ENCODE measurements around the gene ACOT7.
A peak's percentile ranks its signal among the peaks of the same experiment; 100 is the strongest.

The ACOT7 gene

DNA sequence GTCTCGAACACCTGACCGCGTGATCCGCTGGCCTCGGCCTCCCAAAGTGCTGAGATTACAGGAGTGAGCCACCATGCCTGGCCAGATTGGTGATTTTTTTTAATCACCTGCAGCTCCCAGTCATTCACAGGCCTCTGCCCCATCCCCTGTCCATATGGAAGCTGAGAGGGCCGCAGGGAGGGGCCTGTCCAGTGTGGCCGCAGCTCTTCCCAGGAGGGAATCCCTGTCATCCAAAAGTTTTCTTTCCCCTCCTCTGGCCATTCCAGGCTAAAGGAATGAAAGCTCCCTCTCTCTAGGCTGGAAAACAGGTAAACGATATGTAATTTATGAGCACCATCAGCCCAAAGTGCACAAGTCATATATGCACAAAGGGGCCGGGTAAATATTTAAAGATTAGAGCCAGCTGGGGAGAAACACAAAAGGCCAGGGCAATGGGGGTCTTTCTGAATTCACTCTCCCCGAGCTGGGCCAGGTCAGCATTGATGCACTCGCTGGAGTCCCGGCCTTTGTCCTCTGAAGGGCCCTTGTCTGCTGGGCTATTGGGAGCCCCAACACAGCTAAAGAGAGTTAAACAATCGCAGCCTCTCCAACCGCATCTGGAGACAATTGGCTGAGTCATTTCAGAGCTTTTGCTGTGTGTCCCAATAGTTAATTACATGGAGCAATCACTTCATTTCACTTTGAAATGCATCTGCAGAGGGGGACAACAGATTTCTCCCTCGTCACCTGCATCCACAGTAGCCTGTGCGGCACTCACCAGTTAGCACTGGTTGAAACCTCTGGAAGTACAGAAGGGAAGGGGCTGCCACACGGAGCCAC, 153.4 kb downstream of the ACOT7 start:
- Histone ChIP-seq H3K9ac (ENCODE audit: low read depth in 1 of 2, low read length in 2 of 2) (no peak overlapping the region), H3K4me3 (ENCODE audit: low read length in 2 of 2) (no peak overlapping the region), H3K27ac (ENCODE audit: low read depth in 2 of 2, low read length in 2 of 2) (no peak overlapping the region), H3K4me1 (ENCODE audit: control insufficient read depth in 2 of 2, insufficient read depth in 2 of 2, low read length in 2 of 2) (peaks cover under 1 to 1% of the 10 kb centered on the region in 2 donors), H3K27me3 (ENCODE audit: control insufficient read depth in 2 of 2, insufficient read depth in 2 of 2, low read length in 2 of 2) (peaks cover 30 to 31% of the 10 kb centered on the region in 2 donors), H3K9me3 (ENCODE audit: control insufficient read depth in 2 of 2, low read length in 2 of 2) (no peaks in the 10 kb centered on the region), H3K36me3 (ENCODE audit: control insufficient read depth in 2 of 2, insufficient read depth in 2 of 2, low read length in 2 of 2) (no peaks in the 10 kb centered on the region)

DNA sequence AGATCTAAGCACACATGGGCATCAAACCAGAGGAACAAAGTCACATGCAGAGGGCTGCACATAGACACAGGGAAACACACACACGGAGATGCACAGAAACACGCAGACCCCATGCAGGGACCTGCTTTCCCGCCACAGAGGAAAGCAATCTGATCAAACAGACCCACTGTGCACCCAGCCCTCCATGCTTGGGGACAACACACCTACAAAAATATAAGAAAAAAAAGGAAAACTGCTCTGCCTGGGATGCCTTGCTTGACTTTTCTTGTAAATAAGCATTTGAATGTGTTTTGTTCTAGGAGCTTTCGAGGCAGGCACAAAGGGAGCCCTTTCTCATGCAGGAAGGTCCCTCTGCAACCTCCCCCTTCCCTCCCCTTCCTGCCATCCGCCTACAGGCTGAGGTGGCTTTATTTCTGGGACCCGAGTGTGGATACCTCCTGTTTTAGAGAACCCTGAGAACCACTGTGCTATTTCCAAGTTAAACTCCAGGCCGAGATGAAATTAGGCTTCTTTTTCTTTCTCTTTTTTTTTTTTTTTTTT, 154.3 kb downstream of the ACOT7 start:
- Histone ChIP-seq H3K27me3 (ENCODE audit: control insufficient read depth in 2 of 2, insufficient read depth in 2 of 2, low read length in 2 of 2) (peaks cover 27 to 31% of the 10 kb centered on the region in 2 donors), H3K9ac (ENCODE audit: low read depth in 1 of 2, low read length in 2 of 2) (no peak overlapping the region), H3K27ac (ENCODE audit: low read depth in 2 of 2, low read length in 2 of 2) (no peak overlapping the region), H3K4me3 (ENCODE audit: low read length in 2 of 2) (no peak overlapping the region), H3K36me3 (ENCODE audit: control insufficient read depth in 2 of 2, insufficient read depth in 2 of 2, low read length in 2 of 2) (no peaks in the 10 kb centered on the region), H3K4me1 (ENCODE audit: control insufficient read depth in 2 of 2, insufficient read depth in 2 of 2, low read length in 2 of 2) (peaks cover 9 to 10% of the 10 kb centered on the region in 2 donors), H3K9me3 (ENCODE audit: control insufficient read depth in 2 of 2, low read length in 2 of 2) (no peaks in the 10 kb centered on the region)

DNA sequence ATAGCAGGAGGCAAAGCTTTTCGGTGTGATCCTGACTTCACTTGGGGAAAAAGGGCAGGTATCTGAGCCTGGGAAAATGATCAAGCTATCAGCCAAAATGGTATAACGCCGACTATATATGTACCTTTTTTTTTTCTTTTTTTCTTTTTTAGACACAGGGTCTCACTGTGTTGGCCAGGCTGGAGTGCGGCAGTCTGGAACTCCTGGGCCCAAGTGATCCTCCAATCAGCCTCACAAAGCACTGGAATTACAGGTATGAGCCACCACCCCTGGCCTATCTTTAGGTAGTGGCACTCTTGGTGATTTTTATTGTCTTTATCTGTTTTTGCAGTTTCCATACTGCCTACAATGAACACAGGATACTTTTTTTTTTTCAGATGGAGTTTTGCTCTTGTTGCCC, 156.5 kb downstream of the ACOT7 start:
- H3K27me3 ChIP-seq (ENCODE audit: control insufficient read depth in 2 of 2, insufficient read depth in 2 of 2, low read length in 2 of 2), result peaks cover 17% of the 10 kb centered on the region in 2 donors
- no peak overlapping the region for H3K27ac ChIP-seq (ENCODE audit: low read depth in 2 of 2, low read length in 2 of 2)
- no peaks in the 10 kb centered on the region for H3K9me3 ChIP-seq (ENCODE audit: control insufficient read depth in 2 of 2, low read length in 2 of 2)
- no peak overlapping the region for H3K4me3 ChIP-seq (ENCODE audit: low read length in 2 of 2)
- no peak overlapping the region for H3K9ac ChIP-seq (ENCODE audit: low read depth in 1 of 2, low read length in 2 of 2)
- peaks cover 5 to 7% of the 10 kb centered on the region in 2 donors for H3K36me3 ChIP-seq (ENCODE audit: control insufficient read depth in 2 of 2, insufficient read depth in 2 of 2, low read length in 2 of 2)
- peaks cover 9 to 10% of the 10 kb centered on the region in 2 donors for H3K4me1 ChIP-seq (ENCODE audit: control insufficient read depth in 2 of 2, insufficient read depth in 2 of 2, low read length in 2 of 2)

DNA sequence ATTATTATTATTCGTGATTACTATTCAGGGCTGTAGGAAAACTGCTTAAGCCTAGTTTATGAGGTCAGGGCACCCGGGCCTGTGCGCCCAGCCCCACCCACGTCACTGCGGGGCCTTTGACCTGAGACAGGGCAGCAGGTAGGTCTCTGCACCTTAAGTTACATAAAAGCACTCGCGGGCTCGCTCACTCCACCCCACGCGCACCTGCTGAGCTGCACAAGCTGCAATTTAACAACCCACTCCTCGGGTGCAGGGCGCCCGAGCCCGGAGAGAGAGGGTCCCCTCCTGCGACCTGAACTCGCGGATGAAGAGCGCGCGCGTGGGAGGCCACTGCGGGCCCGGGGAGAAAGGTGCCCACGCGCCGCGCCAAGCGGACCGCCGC, 158.3 kb downstream of the ACOT7 start:
- H3K4me1 ChIP-seq (ENCODE audit: control insufficient read depth in 2 of 2, insufficient read depth in 2 of 2, low read length in 2 of 2), result peaks cover 9 to 10% of the 10 kb centered on the region in 2 donors
- H3K4me3 ChIP-seq (ENCODE audit: low read length in 2 of 2), result peak overlapping the region; percentile 70 to 83

DNA sequence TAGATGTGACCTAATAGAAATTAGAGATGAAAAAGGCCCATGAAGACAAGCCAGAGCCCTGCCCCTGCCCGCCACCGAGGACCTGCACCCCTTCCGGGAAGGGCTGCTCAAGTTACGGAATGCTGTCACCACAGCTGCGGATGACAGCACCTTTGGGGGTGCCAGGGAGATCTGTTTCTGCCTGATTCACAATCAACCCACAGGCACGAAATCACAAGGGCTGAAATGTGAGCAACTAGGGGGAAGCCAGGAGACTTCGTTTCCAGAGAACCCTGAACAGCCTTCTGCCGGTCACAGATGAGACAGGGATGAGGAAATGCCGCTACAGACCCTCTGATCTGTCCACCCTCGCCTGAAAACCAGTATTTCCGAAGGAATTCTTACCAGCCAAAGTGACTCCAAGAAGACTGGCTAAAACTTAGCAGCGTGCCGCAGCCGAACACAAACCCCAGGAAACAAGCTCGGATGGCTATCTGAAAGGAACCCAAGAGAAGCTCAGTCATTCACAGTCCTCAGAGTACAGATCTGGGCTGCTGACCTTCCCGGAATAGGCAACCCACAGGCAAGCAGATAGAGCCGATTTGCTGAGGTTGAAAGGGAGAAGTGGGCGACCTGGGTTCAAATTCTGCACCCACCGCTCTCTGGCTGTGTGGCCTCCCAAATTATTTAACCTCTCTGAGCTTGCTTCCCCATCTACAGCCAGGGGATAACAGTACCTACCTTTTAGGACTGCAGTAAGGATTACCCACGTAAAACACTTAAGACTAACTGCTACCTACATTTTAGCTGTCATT, 158.9 kb downstream of the ACOT7 start:
- Histone ChIP-seq H3K27ac (ENCODE audit: low read depth in 2 of 2, low read length in 2 of 2) (peak overlapping the region; percentile 5 to 43), H3K36me3 (ENCODE audit: control insufficient read depth in 2 of 2, insufficient read depth in 2 of 2, low read length in 2 of 2) (peaks cover 15% of the 10 kb centered on the region in 2 donors), H3K27me3 (ENCODE audit: control insufficient read depth in 2 of 2, insufficient read depth in 2 of 2, low read length in 2 of 2) (peaks cover 0 to 5% of the 10 kb centered on the region in 2 donors), H3K9ac (ENCODE audit: low read depth in 1 of 2, low read length in 2 of 2) (peak overlapping the region; percentile 66 to 70), H3K4me1 (ENCODE audit: control insufficient read depth in 2 of 2, insufficient read depth in 2 of 2, low read length in 2 of 2) (peaks cover 9 to 10% of the 10 kb centered on the region in 2 donors), H3K4me3 (ENCODE audit: low read length in 2 of 2) (peak overlapping the region; percentile 70 to 83), H3K9me3 (ENCODE audit: control insufficient read depth in 2 of 2, low read length in 2 of 2) (no peaks in the 10 kb centered on the region)

More for the DNA sequence above, 158.3 kb downstream of the ACOT7 start:
- Histone ChIP-seq H3K9me3 (ENCODE audit: control insufficient read depth in 2 of 2, low read length in 2 of 2) (no peaks in the 10 kb centered on the region), H3K9ac (ENCODE audit: low read depth in 1 of 2, low read length in 2 of 2) (peak overlapping the region; percentile 66 to 70), H3K27me3 (ENCODE audit: control insufficient read depth in 2 of 2, insufficient read depth in 2 of 2, low read length in 2 of 2) (peaks cover 5 to 6% of the 10 kb centered on the region in 2 donors), H3K36me3 (ENCODE audit: control insufficient read depth in 2 of 2, insufficient read depth in 2 of 2, low read length in 2 of 2) (peaks cover 12 to 15% of the 10 kb centered on the region in 2 donors), H3K27ac (ENCODE audit: low read depth in 2 of 2, low read length in 2 of 2) (peak overlapping the region; percentile 5 to 43)

DNA sequence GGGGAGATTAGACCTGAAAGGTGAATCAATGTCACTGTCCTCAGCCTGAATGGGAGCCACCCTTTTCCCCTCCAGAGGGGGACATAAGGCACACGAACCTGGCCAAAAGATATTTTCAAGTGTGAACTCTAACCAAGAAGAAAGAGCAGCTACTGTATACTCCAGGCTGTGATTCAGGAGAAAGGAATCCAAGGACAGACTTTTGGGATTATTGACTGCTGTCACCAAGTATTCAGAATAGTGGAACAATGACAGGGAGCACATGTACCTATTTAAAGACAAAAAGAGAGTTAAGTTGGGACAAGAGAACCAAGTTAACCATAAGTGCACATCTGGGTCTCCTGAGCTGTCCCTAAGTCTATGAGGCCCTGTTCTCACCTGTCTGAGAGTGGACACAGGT, 160.2 kb downstream of the ACOT7 start:
- Histone ChIP-seq H3K27me3 (ENCODE audit: control insufficient read depth in 2 of 2, insufficient read depth in 2 of 2, low read length in 2 of 2) (no peaks in the 10 kb centered on the region), H3K9ac (ENCODE audit: low read depth in 1 of 2, low read length in 2 of 2) (no peak overlapping the region), H3K4me3 (ENCODE audit: low read length in 2 of 2) (no peak overlapping the region), H3K4me1 (ENCODE audit: control insufficient read depth in 2 of 2, insufficient read depth in 2 of 2, low read length in 2 of 2) (peaks cover 9 to 10% of the 10 kb centered on the region in 2 donors), H3K27ac (ENCODE audit: low read depth in 2 of 2, low read length in 2 of 2) (no peak overlapping the region), H3K9me3 (ENCODE audit: control insufficient read depth in 2 of 2, low read length in 2 of 2) (no peaks in the 10 kb centered on the region), H3K36me3 (ENCODE audit: control insufficient read depth in 2 of 2, insufficient read depth in 2 of 2, low read length in 2 of 2) (peaks cover 15 to 17% of the 10 kb centered on the region in 2 donors)

DNA sequence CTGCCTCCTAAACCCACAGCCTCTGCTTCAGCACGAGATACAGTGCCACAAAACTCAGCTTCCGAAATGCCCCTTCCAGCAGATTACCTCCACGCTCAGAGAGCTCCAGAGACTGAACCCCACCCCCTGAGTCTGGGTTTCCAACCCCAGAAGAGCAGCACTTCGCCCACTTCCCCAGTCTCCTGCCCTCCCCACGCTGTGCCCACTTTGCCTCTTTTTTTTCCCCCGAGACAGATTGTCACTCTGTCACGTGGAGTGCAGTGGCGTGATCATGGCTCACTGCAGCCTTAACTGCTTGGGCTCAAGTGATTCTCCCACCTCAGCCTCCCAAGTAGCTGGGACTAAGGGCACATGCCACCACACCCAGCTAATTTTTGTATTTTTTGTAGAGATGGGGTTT, 167.9 kb downstream of the ACOT7 start:
- Histone ChIP-seq H3K36me3 (ENCODE audit: control insufficient read depth in 2 of 2, insufficient read depth in 2 of 2, low read length in 2 of 2) (peaks cover 38 to 51% of the 10 kb centered on the region in 2 donors), H3K27me3 (ENCODE audit: control insufficient read depth in 2 of 2, insufficient read depth in 2 of 2, low read length in 2 of 2) (no peaks in the 10 kb centered on the region), H3K4me3 (ENCODE audit: low read length in 2 of 2) (no peak overlapping the region), H3K9me3 (ENCODE audit: control insufficient read depth in 2 of 2, low read length in 2 of 2) (no peaks in the 10 kb centered on the region), H3K9ac (ENCODE audit: low read depth in 1 of 2, low read length in 2 of 2) (no peak overlapping the region), H3K27ac (ENCODE audit: low read depth in 2 of 2, low read length in 2 of 2) (no peak overlapping the region), H3K4me1 (ENCODE audit: control insufficient read depth in 2 of 2, insufficient read depth in 2 of 2, low read length in 2 of 2) (no peaks in the 10 kb centered on the region)

DNA sequence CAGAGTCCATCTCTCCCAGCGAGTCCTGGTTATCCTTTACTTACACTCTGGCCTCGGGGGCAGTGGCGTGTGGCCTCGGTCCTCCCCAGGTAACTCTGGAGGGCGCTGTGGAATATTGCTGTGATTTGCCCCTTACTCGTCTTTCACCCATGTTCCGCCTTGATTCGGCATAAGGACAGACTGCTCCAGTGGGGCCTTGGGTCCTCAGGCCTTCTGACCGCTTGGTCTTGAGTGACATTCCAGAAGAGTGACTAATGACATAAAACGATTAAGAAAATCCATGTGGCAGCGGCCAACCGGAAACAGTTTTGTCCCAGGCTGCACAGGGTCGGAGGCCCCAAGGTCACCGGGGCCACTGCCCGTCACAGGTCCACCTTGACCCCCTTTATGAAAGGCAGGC, 168.8 kb downstream of the ACOT7 start:
- H3K36me3 ChIP-seq (ENCODE audit: control insufficient read depth in 2 of 2, insufficient read depth in 2 of 2, low read length in 2 of 2), result peaks cover 38 to 52% of the 10 kb centered on the region in 2 donors
- no peak overlapping the region for H3K9ac ChIP-seq (ENCODE audit: low read depth in 1 of 2, low read length in 2 of 2)
- no peaks in the 10 kb centered on the region for H3K4me1 ChIP-seq (ENCODE audit: control insufficient read depth in 2 of 2, insufficient read depth in 2 of 2, low read length in 2 of 2)
- H3K9me3 ChIP-seq (ENCODE audit: control insufficient read depth in 2 of 2, low read length in 2 of 2), result no peaks in the 10 kb centered on the region
- no peaks in the 10 kb centered on the region for H3K27me3 ChIP-seq (ENCODE audit: control insufficient read depth in 2 of 2, insufficient read depth in 2 of 2, low read length in 2 of 2)
- no peak overlapping the region for H3K4me3 ChIP-seq (ENCODE audit: low read length in 2 of 2)
- no peak overlapping the region for H3K27ac ChIP-seq (ENCODE audit: low read depth in 2 of 2, low read length in 2 of 2)

DNA sequence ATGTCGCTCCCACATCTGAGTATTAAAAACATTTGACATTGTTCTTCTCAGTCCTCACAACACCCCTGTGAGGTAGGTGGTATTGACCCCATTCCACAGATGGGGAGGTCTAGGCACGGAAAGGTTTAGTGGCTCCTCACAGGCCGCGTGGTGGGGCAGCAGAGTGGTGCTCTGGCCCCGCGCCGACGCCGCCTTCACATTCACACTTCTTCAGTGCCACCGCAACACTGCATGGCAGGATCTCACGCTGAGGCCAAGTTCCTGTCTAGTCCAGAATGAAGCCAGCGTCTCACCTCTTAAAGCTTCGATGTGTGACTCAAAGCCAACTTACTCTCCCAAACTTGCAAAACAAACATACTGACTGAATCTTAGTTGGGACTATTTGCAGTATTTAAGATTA, 169.9 kb downstream of the ACOT7 start:
- Histone ChIP-seq H3K9ac (ENCODE audit: low read depth in 1 of 2, low read length in 2 of 2) (no peak overlapping the region), H3K27me3 (ENCODE audit: control insufficient read depth in 2 of 2, insufficient read depth in 2 of 2, low read length in 2 of 2) (no peaks in the 10 kb centered on the region), H3K27ac (ENCODE audit: low read depth in 2 of 2, low read length in 2 of 2) (no peak overlapping the region), H3K4me3 (ENCODE audit: low read length in 2 of 2) (no peak overlapping the region), H3K9me3 (ENCODE audit: control insufficient read depth in 2 of 2, low read length in 2 of 2) (no peaks in the 10 kb centered on the region), H3K36me3 (ENCODE audit: control insufficient read depth in 2 of 2, insufficient read depth in 2 of 2, low read length in 2 of 2) (peaks cover 38 to 49% of the 10 kb centered on the region in 2 donors), H3K4me1 (ENCODE audit: control insufficient read depth in 2 of 2, insufficient read depth in 2 of 2, low read length in 2 of 2) (no peaks in the 10 kb centered on the region)

DNA sequence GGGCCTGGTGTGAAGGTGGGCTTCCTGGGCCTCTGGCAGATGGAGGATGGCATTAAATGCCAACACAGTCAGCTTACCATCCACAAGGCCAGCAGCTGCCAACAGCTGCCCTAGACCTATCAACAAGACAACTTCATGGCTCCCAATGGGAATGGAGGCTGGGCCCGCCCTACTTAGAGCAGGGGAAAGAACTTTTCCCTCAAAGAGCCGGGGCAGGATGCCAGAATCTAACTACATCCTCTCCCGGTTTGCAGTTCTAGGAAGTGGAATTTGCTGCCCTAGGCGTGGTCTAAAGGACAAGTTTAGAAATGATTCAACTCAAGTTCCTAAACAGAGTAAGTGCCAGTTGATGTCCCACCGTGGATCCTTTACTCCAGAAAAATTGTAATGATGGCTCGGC, 170.9 kb downstream of the ACOT7 start:
- H3K27ac ChIP-seq (ENCODE audit: low read depth in 2 of 2, low read length in 2 of 2), result no peak overlapping the region
- H3K27me3 ChIP-seq (ENCODE audit: control insufficient read depth in 2 of 2, insufficient read depth in 2 of 2, low read length in 2 of 2), result no peaks in the 10 kb centered on the region
- H3K9me3 ChIP-seq (ENCODE audit: control insufficient read depth in 2 of 2, low read length in 2 of 2), result no peaks in the 10 kb centered on the region
- H3K36me3 ChIP-seq (ENCODE audit: control insufficient read depth in 2 of 2, insufficient read depth in 2 of 2, low read length in 2 of 2), result peaks cover 35 to 46% of the 10 kb centered on the region in 2 donors
- H3K4me3 ChIP-seq (ENCODE audit: low read length in 2 of 2), result no peak overlapping the region
- no peak overlapping the region for H3K9ac ChIP-seq (ENCODE audit: low read depth in 1 of 2, low read length in 2 of 2)
- no peaks in the 10 kb centered on the region for H3K4me1 ChIP-seq (ENCODE audit: control insufficient read depth in 2 of 2, insufficient read depth in 2 of 2, low read length in 2 of 2)

All from mucosa of rectum (tissue), 2 donors.